ENCODE data around the gene DZIP3.

DZIP3 gene

GRCh38 chr3:108713009-108713516 lies 123.5 kb downstream of the DZIP3 start:
- DNase-seq = no peak

GRCh38 chr3:108713816-108714215 lies 124.3 kb downstream of the DZIP3 start:
- DNase-seq = no peak

- no peak for DNase-seq
Observed at GRCh38 chr3:108718454-108718853, 128.9 kb downstream of the DZIP3 start.

- DNase-seq = no peak
Observed at GRCh38 chr3:108719178-108719806, 129.8 kb downstream of the DZIP3 start.

GRCh38 chr3:108722724-108723123 lies 133.2 kb downstream of the DZIP3 start:
- DNase-seq = no peak

GRCh38 chr3:108724101-108724500 lies 134.6 kb downstream of the DZIP3 start:
- DNase-seq = no peak

- DNase-seq = no peak
Observed at GRCh38 chr3:108728105-108728504, 138.6 kb downstream of the DZIP3 start.

GRCh38 chr3:108728934-108729333 lies 139.4 kb downstream of the DZIP3 start:
- DNase-seq = no peak

- DNase-seq = no peak
Observed at GRCh38 chr3:108736821-108737220, 147.3 kb downstream of the DZIP3 start.

- DNase-seq = no peak
Observed at GRCh38 chr3:108742929-108743328, 153.4 kb downstream of the DZIP3 start.

All from cortex of kidney (tissue), 1 donor.